ENCODE data around the gene EXOSC1.
"Not testable (repeated sequence)": the region's sequence is repeated elsewhere in the genome, so short reads cannot be mapped to it uniquely, and the experiment has no call there.

EXOSC1 gene

GRCh38 chr10:97483506-97483905 is 37.7 kb upstream of the EXOSC1 start:
- H3K4me3 ChIP-seq (replicated peaks; ENCODE audit: low read depth, low read length): no peak overlapping the region
- TF ChIP-seq CTCF (IDR thresholded peaks at IDR 0.05; ENCODE audit: low read length, missing control alignments): no peak
- peak; percentile 39 for DNase-seq (ENCODE audit: low read depth)

DNA sequence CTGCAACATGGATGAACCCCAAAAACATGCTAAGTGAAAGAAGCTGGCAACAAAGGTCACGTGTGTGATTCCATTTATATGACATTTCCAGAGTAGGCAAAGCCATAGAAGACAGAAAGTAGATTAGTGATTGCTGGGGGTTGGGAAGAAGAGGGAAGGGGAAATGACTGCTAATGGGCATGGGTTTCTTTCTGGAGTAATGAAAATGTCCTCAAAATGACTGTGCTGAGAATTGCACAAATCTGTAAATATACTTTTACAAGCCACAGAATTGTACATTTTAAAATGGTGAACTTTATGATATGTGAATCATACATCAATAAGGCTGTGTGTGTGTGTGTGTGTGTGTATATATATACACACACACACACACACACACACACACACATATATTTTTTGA is 36.6 kb upstream of the EXOSC1 start:
- DNase-seq (ENCODE audit: low read depth): no peak
- H3K4me3 ChIP-seq (replicated peaks; ENCODE audit: low read depth, low read length): no peak overlapping the region
- no peak for TF ChIP-seq CTCF (IDR thresholded peaks at IDR 0.05; ENCODE audit: low read length, missing control alignments)

DNA sequence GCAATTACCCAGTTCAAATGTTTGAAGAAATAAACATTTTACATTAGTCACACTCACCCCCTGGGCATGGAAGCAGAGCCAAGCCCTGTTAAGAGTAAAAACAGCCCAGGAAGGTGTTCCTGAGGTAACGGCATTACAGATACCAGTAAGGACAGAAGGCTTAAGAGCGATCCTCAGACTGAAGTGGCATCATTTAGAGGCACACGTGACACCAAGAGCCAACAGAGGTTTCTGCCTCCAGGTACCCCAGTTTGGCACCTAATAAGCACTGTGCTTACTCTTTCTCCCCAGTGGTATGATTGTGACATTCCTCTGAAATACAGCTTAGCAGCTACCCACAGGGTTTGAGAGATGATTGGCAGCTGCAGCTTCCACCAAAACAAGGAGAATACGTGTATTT is 35.3 kb upstream of the EXOSC1 start:
- no peak for DNase-seq (ENCODE audit: low read depth)
- H3K4me3 ChIP-seq (replicated peaks; ENCODE audit: low read depth, low read length): no peak overlapping the region
- no peak for TF ChIP-seq CTCF (IDR thresholded peaks at IDR 0.05; ENCODE audit: low read length, missing control alignments)

DNA sequence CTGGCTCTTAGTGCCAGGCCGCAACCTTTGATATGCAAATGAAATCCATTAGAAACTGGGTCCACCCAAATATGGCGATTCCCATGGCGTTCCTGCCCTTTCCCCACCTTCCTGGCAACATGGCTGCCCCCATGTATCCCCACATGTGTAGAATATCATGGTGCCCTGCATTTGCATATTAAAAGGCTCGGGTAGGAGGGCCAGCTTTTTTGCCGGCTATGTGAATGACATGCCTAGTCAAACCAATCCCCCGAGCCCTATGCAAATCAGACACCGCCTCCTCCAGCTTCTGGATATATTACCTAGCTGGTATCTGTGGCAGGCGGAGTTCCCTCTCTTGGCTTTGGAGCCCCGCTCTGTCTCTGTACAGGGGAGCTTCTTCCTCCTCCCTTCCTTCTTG is 34.1 kb upstream of the EXOSC1 start:
- H3K4me3 ChIP-seq (replicated peaks; ENCODE audit: low read depth, low read length): no peak overlapping the region
- no peak for DNase-seq (ENCODE audit: low read depth)
- TF ChIP-seq CTCF (IDR thresholded peaks at IDR 0.05; ENCODE audit: low read length, missing control alignments): no peak

- not testable (repeated sequence) for DNase-seq (ENCODE audit: low read depth); H3K4me3 ChIP-seq (replicated peaks; ENCODE audit: low read depth, low read length)
Measured at GRCh38 chr10:97479410-97479809, 33.6 kb upstream of the EXOSC1 start.

GRCh38 chr10:97475936-97476594 is 30.3 kb upstream of the EXOSC1 start:
- no peak for TF ChIP-seq CTCF (IDR thresholded peaks at IDR 0.05; ENCODE audit: low read length, missing control alignments)
- peak; percentile 92 for DNase-seq (ENCODE audit: low read depth)
- no peak overlapping the region for H3K4me3 ChIP-seq (replicated peaks; ENCODE audit: low read depth, low read length)

- DNase-seq (ENCODE audit: low read depth): no peak
- H3K4me3 ChIP-seq (replicated peaks; ENCODE audit: low read depth, low read length): no peak overlapping the region
- no peak for TF ChIP-seq CTCF (IDR thresholded peaks at IDR 0.05; ENCODE audit: low read length, missing control alignments)
Measured at GRCh38 chr10:97474918-97475317, 29.1 kb upstream of the EXOSC1 start.

GRCh38 chr10:97468781-97469180 is 23.0 kb upstream of the EXOSC1 start:
- not testable (repeated sequence) for DNase-seq (ENCODE audit: low read depth); H3K4me3 ChIP-seq (replicated peaks; ENCODE audit: low read depth, low read length)
